NCI-H2029 (cell line): Measurements from ENCODE around the gene DDX11.
"Not testable (repeated sequence)": the region's sequence is repeated elsewhere in the genome, so short reads cannot be mapped to it uniquely, and the experiment has no call there.

ENCODE experiments used
- DNase-seq: peaks from one replicate; lab custom pipeline; 2025; lab: John Stamatoyannopoulos, UW

The DDX11 gene

DNA sequence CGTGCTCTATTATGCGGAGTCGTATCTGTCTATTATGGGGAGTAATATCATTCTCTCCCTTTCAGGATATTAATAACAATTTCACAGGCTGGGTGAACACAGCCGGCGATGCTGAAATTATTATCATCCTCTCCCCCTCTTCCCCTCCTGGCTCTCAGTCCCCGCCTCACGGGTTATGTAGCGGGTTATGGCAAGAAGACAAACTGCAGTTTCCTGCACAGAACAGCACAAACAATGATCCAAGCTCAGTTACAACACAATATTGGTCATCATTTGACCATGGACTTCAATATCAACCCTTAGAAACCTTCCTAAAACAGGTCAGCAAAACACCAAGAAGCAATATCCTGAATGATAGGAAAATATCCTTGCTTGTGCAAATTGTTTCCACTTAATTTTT is 50.5 kb downstream of the DDX11 start:
- DNase-seq = not testable (repeated sequence)

- not testable (repeated sequence) for DNase-seq
These were observed 51.5 kb downstream of the DDX11 start for GRCh38 chr12:31125171-31125570.

DNA sequence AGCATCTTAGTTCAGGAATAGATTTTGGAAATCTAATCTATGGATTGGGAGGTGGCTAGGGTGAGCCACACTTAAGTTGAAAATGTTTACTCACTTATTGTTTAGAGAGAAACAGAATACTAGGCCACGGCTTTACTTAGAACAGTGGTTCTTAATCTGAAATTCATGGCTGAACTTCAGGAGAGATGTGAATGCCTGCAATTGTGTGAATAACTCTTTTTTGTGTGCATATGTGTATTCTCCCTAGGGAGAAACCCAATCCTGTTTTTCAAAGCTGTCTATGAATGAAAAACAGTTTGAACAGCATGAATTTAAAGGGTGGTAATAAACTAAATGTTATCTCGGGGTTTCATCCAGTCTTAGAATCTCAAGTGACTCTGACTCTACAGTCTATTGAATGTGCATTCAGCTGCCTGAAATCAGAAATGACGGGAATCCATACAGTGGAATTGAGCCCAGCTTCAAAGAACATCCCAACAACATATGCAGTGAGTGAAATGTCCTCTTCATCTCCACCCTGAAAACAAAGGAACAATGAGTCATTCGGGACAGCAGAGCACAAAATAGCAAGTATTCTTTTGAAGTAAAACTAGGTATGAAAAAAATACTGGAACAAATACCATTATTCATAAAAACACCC is 53.7 kb downstream of the DDX11 start:
- not testable (repeated sequence) for DNase-seq

DNA sequence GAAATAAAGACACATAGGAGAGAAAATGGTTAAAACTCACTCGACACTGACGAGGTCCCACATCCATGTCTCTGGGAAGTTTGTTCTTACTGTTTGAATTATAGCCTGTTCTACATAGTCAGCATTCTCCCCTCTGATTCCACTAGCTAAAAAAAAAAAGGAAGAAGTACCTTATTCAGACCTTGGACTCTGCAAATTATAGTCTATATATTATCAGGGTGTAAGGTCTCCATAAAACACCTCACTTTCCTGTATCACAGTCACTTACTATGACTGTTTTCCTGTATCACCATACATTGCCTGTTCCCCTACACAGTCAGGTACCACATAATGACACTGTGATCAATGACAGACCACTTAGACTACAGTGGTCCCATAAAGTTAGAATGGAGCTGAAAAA is 62.9 kb downstream of the DDX11 start:
- not testable (repeated sequence) for DNase-seq

DNA sequence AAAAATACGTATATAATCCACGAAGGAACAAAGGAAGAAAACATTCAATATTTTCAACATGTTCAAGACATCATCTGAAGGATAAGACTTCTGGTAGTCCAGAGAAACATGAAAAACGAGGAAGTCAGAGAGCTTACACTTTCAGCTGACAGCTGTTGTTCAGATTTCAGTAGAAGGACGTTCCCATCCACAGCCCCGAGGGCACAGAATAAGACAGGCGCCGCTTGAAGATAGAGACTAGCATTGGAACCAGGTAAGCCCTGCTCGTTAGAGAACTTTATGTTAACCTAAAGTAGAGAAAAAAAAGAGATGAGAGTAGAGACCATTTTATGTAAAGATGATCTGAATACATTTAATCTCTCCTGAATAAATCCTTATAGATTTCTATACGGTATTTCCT is 71.1 kb downstream of the DDX11 start:
- not testable (repeated sequence) for DNase-seq

DNA sequence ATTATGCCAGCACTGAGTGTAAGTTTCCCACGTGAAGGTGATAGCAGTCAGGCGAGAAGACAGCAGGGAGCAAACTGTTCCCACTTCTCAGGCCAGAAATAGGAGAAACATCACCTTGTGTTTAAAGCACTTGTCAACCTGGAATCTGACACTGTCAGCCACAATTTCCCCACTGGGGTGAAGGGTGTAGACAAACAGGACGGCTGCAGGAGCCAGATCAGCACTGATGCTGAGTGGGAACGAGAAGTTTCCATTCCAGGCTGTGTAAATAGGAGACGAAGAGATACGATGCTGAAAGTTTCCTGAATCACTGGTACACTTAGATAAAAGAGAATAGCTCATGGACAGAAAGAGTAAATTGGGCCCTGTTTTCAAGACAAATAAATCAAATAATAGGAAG is 71.6 kb downstream of the DDX11 start:
- DNase-seq = not testable (repeated sequence)

DNA sequence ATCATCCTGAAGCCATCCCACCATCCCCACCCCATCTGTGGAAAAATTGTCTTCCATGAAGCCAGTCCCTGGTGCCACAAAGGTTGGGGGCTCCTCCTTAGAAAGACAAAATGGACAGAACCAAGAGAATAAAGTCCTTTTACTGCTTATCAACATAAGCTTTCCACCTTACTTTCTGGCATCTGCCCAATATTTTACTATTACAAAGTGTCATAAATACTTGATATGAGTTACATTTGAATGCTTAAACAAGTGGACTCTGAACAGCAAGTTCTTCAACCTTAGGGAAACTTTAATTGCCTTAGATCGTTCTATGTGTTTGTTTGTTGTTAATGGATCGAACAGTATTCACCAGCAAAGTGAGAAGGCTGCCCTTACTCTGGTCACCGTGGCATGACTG is 73.8 kb downstream of the DDX11 start:
- DNase-seq = not testable (repeated sequence)

- not testable (repeated sequence) for DNase-seq
These were observed 77.1 kb downstream of the DDX11 start for GRCh38 chr12:31150766-31151165.
